Gastroesophageal sphincter (tissue), 3 donors: ENCODE measurements around the gene CENPO.

Experiments
- CTCF ChIP-seq, 4 experiments: fragments of 200-600 bp in 2 of 4; fragments of 450-650 bp in 2 of 4; sonication (generic) in 1 of 4; IDR thresholded peaks; one replicate each; pipeline ENCODE4 v1.5.1; 2017 to 2019; ENCODE audit warnings: antibody characterized with exemption in 4 of 4, mild to moderate bottlenecking in 2 of 4, moderate library complexity in 2 of 4
- EP300 ChIP-seq: sonication (generic); formaldehyde crosslinking; IDR thresholded peaks from one replicate; pipeline ENCODE4 v1.6.1; 2017; ENCODE audit warnings: antibody characterized with exemption, mild to moderate bottlenecking
- POLR2A ChIP-seq, 2 donors: fragments of 450-650 bp; IDR thresholded peaks; one replicate each; pipeline ENCODE4 v1.6.1; 2017; ENCODE audit warnings: antibody characterized with exemption in 2 of 2, mild to moderate bottlenecking in 2 of 2, moderate library complexity in 1 of 2
- POLR2AphosphoS5 ChIP-seq: sonication (generic); formaldehyde crosslinking; IDR thresholded peaks from one replicate; pipeline ENCODE4 v1.6.1; 2017; ENCODE audit warnings: antibody characterized with exemption

GRCh38 chr2:24830786-24831185 lies 37.6 kb downstream of the CENPO start:
- no peak for TF ChIP-seq CTCF (IDR thresholded peaks at IDR 0.05)
- TF ChIP-seq POLR2AphosphoS5 = no peak
- TF ChIP-seq EP300 = no peak
- no peak for TF ChIP-seq POLR2A (IDR thresholded peaks at IDR 0.05)
